OCI-LY3 (cell line): Measurements from ENCODE around the gene OR52E8.

Source experiments
- H2AFZ ChIP-seq: fragments of 200-600, 300-600 bp; shearing (Covaris generic); 2 replicates; pipeline ENCODE4 v1.6.0; 2014; ENCODE audit warnings: antibody characterized with exemption, low read depth, low read length
- H3K27ac ChIP-seq: fragments of 200-600, 300-600 bp; sonication (generic); 2 replicates; pipeline ENCODE4 v1.5.1; 2014; ENCODE audit warnings: mild to moderate bottlenecking, low read length, moderate library complexity, mixed read lengths
- H3K27me3 ChIP-seq: fragments of 200-600, 300-600 bp; sonication (generic); 2 replicates; pipeline ENCODE4 v1.6.1; 2014; ENCODE audit warnings: low read depth, low read length, mixed read lengths
- H3K36me3 ChIP-seq: fragments of 200-600, 300-600 bp; sonication (generic); replicated peaks from 2 replicates; pipeline ENCODE3; 2014; ENCODE audit warnings: low read depth, low read length, mixed read lengths
- H3K4me1 ChIP-seq: fragments of 300-600, 200-600 bp; sonication (generic); 2 replicates; pipeline ENCODE4 v1.6.1; 2014; ENCODE audit warnings: low read length, mixed read lengths
- H3K4me2 ChIP-seq: fragments of 200-600, 300-600 bp; sonication (generic); 2 replicates; pipeline ENCODE4 v1.6.1; 2014; ENCODE audit warnings: low read length, mixed read lengths
- H3K4me3 ChIP-seq: fragments of 300-600, 200-600 bp; sonication (generic); 2 replicates; pipeline ENCODE4 v1.5.1; 2014; ENCODE audit warnings: antibody characterized with exemption, mild to moderate bottlenecking, low read length, moderate library complexity
- H3K79me2 ChIP-seq: fragments of 300-600, 200-600 bp; shearing (Covaris generic); 2 replicates; pipeline ENCODE4 v1.6.1; 2014; ENCODE audit warnings: mild to moderate bottlenecking, low read length, mixed read lengths
- H3K9ac ChIP-seq: fragments of 300-600, 200-600 bp; shearing (Covaris generic); 2 replicates; pipeline ENCODE4 v1.6.0; 2014; ENCODE audit warnings: mild to moderate bottlenecking, low read length, moderate library complexity
- H3K9me3 ChIP-seq: fragments of 200-600, 300-600 bp; shearing (Covaris generic); 2 replicates; pipeline ENCODE4 v1.6.1; 2014; ENCODE audit warnings: low read length, mixed read lengths; ENCODE audit not compliant: insufficient read depth
- H4K20me1 ChIP-seq: fragments of 200-600, 300-600 bp; sonication (generic); 2 replicates; pipeline ENCODE4 v1.6.1; 2016; ENCODE audit warnings: low read length, mixed read lengths; ENCODE audit not compliant: insufficient read depth
- EZH2phosphoT487 ChIP-seq: fragments of 200-600 bp; shearing (Covaris generic); IDR thresholded peaks from 2 replicates; pipeline ENCODE4 v1.6.1; 2018; ENCODE audit warnings: antibody characterized with exemption, mixed run types, low read depth
- TF ChIP-seq, protein P1 (sequence below): fragments of 200-600, 300-600 bp; sonication (generic); IDR thresholded peaks from 2 replicates; pipeline ENCODE4 v1.5.1; 2014; ENCODE audit warnings: antibody characterized with exemption, low read length, low read depth

OR52E8 gene

GRCh38 chr11:5809122-5809519 lies 48.4 kb downstream of the OR52E8 start:
- peak overlapping the region; percentile 100 for H2AFZ ChIP-seq
- H3K9ac ChIP-seq, result peak overlapping the region; percentile 74
- peak overlapping the region; percentile 100 for H3K4me2 ChIP-seq
- no peaks in the 10 kb centered on the region for H3K36me3 ChIP-seq
- H3K27me3 ChIP-seq, result 0 out of 2 replicates have a peak, but pooled peaks cover 2% of the 10 kb centered on the region
- no peak overlapping the region for H3K27ac ChIP-seq
- peaks cover 7% of the 10 kb centered on the region for H3K4me1 ChIP-seq
- no peaks in the 10 kb centered on the region for H3K79me2 ChIP-seq
- peak overlapping the region; percentile 100 for H3K4me3 ChIP-seq
- H4K20me1 ChIP-seq, result no peaks in the 10 kb centered on the region
- TF ChIP-seq, protein P1, sequence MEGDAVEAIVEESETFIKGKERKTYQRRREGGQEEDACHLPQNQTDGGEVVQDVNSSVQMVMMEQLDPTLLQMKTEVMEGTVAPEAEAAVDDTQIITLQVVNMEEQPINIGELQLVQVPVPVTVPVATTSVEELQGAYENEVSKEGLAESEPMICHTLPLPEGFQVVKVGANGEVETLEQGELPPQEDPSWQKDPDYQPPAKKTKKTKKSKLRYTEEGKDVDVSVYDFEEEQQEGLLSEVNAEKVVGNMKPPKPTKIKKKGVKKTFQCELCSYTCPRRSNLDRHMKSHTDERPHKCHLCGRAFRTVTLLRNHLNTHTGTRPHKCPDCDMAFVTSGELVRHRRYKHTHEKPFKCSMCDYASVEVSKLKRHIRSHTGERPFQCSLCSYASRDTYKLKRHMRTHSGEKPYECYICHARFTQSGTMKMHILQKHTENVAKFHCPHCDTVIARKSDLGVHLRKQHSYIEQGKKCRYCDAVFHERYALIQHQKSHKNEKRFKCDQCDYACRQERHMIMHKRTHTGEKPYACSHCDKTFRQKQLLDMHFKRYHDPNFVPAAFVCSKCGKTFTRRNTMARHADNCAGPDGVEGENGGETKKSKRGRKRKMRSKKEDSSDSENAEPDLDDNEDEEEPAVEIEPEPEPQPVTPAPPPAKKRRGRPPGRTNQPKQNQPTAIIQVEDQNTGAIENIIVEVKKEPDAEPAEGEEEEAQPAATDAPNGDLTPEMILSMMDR, result no peak
- H3K9me3 ChIP-seq, result no peaks in the 10 kb centered on the region

DNA sequence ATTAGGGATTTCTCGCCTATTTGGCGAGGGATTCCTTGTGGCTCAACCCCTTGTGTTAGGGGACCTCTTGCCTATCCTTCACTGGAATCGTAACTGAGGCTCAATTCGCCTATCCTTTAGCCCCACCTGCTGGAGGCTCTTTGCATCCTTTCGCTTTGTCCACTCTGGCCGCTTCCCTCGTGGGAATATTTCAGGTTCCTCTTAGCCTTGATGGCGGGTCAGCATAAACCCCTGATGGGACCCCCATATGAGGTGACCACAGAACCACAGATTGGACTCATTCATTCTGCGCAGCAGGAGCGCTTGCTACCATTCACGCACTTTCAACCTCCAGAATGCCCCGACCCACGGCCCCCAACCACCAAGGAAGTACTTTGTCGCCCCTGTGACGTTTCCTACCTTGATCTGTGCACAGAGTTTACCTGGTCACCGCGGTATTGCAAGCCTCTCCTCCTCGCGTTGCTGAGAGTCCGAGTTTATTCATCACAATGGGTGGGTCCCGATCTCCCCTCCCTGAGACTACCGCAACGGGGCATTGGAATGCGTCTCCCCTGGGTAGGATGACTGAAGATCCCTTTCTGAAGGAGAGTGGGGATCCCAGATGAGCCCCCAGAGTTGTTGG lies 48.9 kb downstream of the OR52E8 start, which contains the start of gene OR52N2:
OR52N2 (plus strand) TSS at position 425 of the 622 bp plus-strand sequence. CDS start 11,412 bp downstream, outside the sequence.
- H3K4me3 ChIP-seq, result peak within 1 kb of the TSS; percentile 100
- peak within 1 kb of the TSS; percentile 100 for H3K4me2 ChIP-seq
- no peaks in the 10 kb centered on the region for H3K79me2 ChIP-seq
- peaks cover 7% of the 10 kb centered on the region for H3K4me1 ChIP-seq
- H4K20me1 ChIP-seq, result no peaks in the 10 kb centered on the region
- no peak for TF ChIP-seq EZH2phosphoT487
- TF ChIP-seq, protein P1, result peak; percentile 89
- no peak within 1 kb of the TSS for H3K27ac ChIP-seq
- peak within 1 kb of the TSS; percentile 74 for H3K9ac ChIP-seq
- H2AFZ ChIP-seq, result peak within 1 kb of the TSS; percentile 100
- 0 out of 2 replicates have a peak, but pooled peaks cover 2% of the 10 kb centered on the region for H3K27me3 ChIP-seq
- H3K36me3 ChIP-seq, result no peaks in the 10 kb centered on the region
- H3K9me3 ChIP-seq, result no peaks in the 10 kb centered on the region

GRCh38 chr11:5807580-5807979 lies 49.9 kb downstream of the OR52E8 start:
- Histone ChIP-seq H3K4me2 (no peak overlapping the region), H3K4me3 (no peak overlapping the region), H3K27ac (no peak overlapping the region), H3K9ac (no peak overlapping the region), H4K20me1 (no peaks in the 10 kb centered on the region), H3K79me2 (no peaks in the 10 kb centered on the region), H3K4me1 (peaks cover 7% of the 10 kb centered on the region), H3K9me3 (no peaks in the 10 kb centered on the region), H3K27me3 (0 out of 2 replicates have a peak, but pooled peaks cover 2% of the 10 kb centered on the region), H3K36me3 (no peaks in the 10 kb centered on the region), H2AFZ (no peak overlapping the region)
- no peak for TF ChIP-seq EZH2phosphoT487
- TF ChIP-seq, protein P1, result no peak
